Mucosa of descending colon (tissue), 3 donors: ENCODE results near the gene NOL8. TPM values are rescaled to one million over a fixed set of nuclear protein-coding genes. Genes with fewer than 3 reads are reported as not detected.

Experiments used
- ATAC-seq: fragments of 200-7000 bp; cut with Tn5 transposase; one replicate; pipeline ENCODE4 v1.9.1; 2020; ENCODE audit warnings: mild to moderate bottlenecking, moderate library complexity
- DNase-seq, 3 donors: peaks; one replicate each; pipeline ENCODE4 v3.0.0-alpha.2; 2020
- H3K36me3 ChIP-seq: fragments of 200-600 bp; one replicate; pipeline ENCODE4 v1.8.0; 2021; ENCODE audit warnings: low read depth, mild to moderate bottlenecking
- H3K4me1 ChIP-seq: fragments of 200-600 bp; one replicate; pipeline ENCODE4 v1.8.0; 2021; ENCODE audit warnings: low read depth, mild to moderate bottlenecking
- H3K4me3 ChIP-seq: fragments of 200-600 bp; one replicate; pipeline ENCODE4 v1.8.0; 2021; ENCODE audit warnings: mild to moderate bottlenecking
- H3K9me3 ChIP-seq: fragments of 200-600 bp; one replicate; pipeline ENCODE4 v1.8.0; 2021; ENCODE audit warnings: mild to moderate bottlenecking
- intact Hi-C, 2 donors: fragments of 100-400 bp; cut with DNase I in 1 of 2; cut with micrococcal nuclease in 1 of 2; formaldehyde crosslinking; loops; one replicate each; pipeline versions ENCODE4 v1.11.0 to v1.11.1; 2022; cut with DNase I, micrococcal nuclease
- total RNA-seq, 3 donors: library from RNA; stranded (reverse); fragmentation: NEBNext Ultra II Directional in 2 of 3; extraction: Animal tissue kit (Norgen Biotek cat#: 25700) in 2 of 3; gene quantifications; one replicate each; pipeline versions ENCODE4 v1.2.1 to v1.2.4, GENCODE V29; 2021 to 2023
- TF ChIP-seq, protein P1 (sequence below): fragments of 200-600 bp; IDR thresholded peaks from one replicate; pipeline ENCODE4 v1.8.0; 2022; ENCODE audit warnings: antibody characterized with exemption, mild to moderate bottlenecking
- donor health status: DM: no; HTN: no; CAD: no; lungs with moderate emphysema.
- donor health status: DM: no; HTN: no; CAD: no.
- donor health status: DM: no; HTN: yes; CAD: no.

Gene NOL8
- total RNA-seq, 3 donors from 2014 or later, result 25.6 to 31.1 (median 25.8) TPM

- Histone ChIP-seq H3K4me3 (no peak overlapping the region), H3K9me3 (peaks cover 10% of the 10 kb centered on the region), H3K4me1 (no peaks in the 10 kb centered on the region), H3K36me3 (no peaks in the 10 kb centered on the region)
- ATAC-seq (no peak), DNase-seq (no peak)
- TF ChIP-seq, protein P1, sequence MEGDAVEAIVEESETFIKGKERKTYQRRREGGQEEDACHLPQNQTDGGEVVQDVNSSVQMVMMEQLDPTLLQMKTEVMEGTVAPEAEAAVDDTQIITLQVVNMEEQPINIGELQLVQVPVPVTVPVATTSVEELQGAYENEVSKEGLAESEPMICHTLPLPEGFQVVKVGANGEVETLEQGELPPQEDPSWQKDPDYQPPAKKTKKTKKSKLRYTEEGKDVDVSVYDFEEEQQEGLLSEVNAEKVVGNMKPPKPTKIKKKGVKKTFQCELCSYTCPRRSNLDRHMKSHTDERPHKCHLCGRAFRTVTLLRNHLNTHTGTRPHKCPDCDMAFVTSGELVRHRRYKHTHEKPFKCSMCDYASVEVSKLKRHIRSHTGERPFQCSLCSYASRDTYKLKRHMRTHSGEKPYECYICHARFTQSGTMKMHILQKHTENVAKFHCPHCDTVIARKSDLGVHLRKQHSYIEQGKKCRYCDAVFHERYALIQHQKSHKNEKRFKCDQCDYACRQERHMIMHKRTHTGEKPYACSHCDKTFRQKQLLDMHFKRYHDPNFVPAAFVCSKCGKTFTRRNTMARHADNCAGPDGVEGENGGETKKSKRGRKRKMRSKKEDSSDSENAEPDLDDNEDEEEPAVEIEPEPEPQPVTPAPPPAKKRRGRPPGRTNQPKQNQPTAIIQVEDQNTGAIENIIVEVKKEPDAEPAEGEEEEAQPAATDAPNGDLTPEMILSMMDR, result no peak
- intact Hi-C loops, result loop anchor here in 1 of 2 donors (10.0 kb wide), 1 partner anchor 293 kb away; no protein-coding TSS in a partner anchor
Observed at GRCh38 chr9:92341578-92341977, 16.4 kb upstream of the NOL8 start.

DNA sequence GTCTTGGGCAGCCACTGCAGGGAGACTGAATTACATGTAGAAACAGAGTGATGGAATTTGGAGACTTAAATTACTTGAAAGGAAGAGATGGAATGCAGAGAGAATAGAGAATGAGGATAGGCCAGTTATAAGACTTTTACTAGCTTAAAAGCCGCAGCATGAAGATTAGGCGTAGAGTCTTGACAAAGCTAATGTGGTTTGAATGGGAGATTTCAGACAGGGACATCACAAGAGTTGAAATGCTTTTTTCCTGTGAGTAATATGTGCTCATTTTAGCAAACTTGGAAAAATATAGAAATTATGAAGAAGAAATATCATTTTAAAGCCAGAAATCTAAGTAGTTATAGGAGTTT, 8.1 kb upstream of the NOL8 start:
- Histone ChIP-seq H3K4me1 (no peaks in the 10 kb centered on the region), H3K4me3 (no peak overlapping the region), H3K9me3 (no peaks in the 10 kb centered on the region), H3K36me3 (no peaks in the 10 kb centered on the region)
- TF ChIP-seq, protein P1, result no peak
- DNase-seq (no peak), ATAC-seq (no peak)
- intact Hi-C loops, result no loop called here

DNA sequence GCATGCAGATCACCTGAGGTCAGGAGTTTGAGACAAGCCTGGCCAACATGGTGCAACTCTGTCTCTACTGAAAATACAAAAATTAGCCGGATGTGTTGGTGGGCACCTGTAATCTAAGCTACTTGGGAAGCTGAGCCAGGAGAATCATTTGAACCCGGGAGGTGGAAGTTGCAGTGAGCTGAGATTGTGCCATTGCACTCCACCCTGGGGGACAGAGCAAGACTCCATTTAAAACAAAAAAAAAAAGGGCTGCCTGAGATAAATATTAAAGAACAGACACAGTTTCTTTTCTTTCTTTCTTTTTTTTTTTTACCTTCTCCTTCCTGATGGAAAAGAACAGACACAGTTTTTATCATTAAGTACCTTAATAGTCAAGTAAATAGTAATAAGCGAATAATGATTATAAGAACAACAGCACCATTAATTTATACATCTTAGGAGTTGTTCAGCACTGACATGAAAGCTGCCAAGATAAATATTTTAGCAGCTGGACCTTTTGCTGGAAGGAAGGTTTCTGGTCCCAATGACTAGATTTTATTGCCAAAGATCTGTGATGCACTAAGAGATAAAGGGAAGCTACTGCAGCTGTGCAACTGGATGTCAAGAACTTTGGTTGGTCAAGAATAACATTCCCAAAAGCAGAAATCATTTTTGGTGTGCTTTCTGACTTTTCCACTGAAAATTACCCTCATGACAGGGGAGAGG, 7.6 kb upstream of the NOL8 start:
- H3K4me3 ChIP-seq, result no peak overlapping the region
- H3K9me3 ChIP-seq, result no peaks in the 10 kb centered on the region
- H3K36me3 ChIP-seq, result no peaks in the 10 kb centered on the region
- DNase-seq, result no peak
- intact Hi-C loops, result no loop called here
- TF ChIP-seq, protein P1, result no peak
- no peaks in the 10 kb centered on the region for H3K4me1 ChIP-seq
- no peak for ATAC-seq

DNA sequence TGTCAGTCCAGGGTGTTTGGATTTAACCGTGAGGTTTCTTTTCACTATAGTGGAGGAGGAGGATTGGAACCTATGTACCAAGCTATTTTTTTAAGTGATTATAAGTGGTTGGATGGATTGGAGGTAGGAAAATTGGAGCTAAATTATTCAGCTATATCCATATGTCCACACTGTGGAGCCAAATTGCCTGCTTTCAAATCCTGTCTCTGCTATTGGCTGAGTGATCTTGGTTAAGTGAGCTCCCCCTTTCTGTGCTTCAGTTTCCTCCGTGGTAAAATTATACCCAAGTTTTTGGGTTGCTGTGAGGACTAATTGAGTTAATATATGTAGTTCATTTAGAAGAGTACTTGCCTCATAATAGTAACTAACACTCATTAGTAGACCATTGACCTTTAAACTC, 3.1 kb upstream of the NOL8 start:
- Histone ChIP-seq H3K4me3 (no peak overlapping the region), H3K9me3 (no peaks in the 10 kb centered on the region), H3K4me1 (peaks cover 9% of the 10 kb centered on the region), H3K36me3 (no peaks in the 10 kb centered on the region)
- DNase-seq (no peak), ATAC-seq (no peak)
- intact Hi-C loops, result no loop called here
- TF ChIP-seq, protein P1, result no peak

DNA sequence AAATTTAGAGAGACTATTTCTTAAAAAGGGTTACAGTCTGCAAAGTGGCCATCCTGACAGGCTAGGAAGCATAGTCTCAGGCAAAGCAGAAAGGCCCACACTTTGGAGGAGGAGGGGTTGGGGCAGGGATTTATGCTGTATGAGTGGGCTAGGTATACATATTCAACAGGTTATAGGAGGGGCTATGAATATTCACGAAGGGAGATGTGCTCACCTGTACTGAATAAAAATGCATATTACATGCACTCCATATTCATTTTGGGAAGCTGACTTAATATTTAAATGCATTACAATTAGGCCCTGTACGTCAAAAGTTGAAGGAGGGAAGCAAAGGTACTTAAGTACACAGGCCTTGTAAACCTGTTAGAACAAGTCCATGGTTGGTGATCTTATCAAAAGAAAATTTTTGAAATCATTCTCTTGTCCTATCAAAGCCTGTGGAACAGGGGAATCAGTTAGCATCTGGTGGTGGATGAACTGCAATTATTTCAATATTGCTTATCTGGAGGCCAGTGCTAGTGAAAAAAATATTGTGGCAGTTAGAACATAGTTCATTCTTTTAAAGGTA, 2.2 kb upstream of the NOL8 start:
- intact Hi-C loops, result no loop called here
- no peak for ATAC-seq
- Histone ChIP-seq H3K4me1 (peaks cover 9% of the 10 kb centered on the region), H3K4me3 (no peak overlapping the region), H3K9me3 (no peaks in the 10 kb centered on the region), H3K36me3 (no peaks in the 10 kb centered on the region)
- TF ChIP-seq, protein P1, result no peak
- DNase-seq, result no peak
